H1 (cell line): Measurements from ENCODE around the gene VWA3B. TPM values are rescaled to one million over a fixed set of nuclear protein-coding genes. Genes with fewer than 3 reads are reported as not detected.

Experiments
- CTCF ChIA-PET: fragments of 300-600 bp; sonication (Branson Sonifier 250); formaldehyde crosslinking; loops from one replicate; lab custom pipeline; 2021; ENCODE audit not compliant: partially characterized antibody; lab: Charles Lee
- POLR2A ChIA-PET: fragments of 300-600 bp; sonication (Branson Sonifier 250); formaldehyde crosslinking; loops from one replicate; lab custom pipeline; 2021; ENCODE audit warnings: inconsistent platforms; ENCODE audit not compliant: partially characterized antibody; lab: Charles Lee
- DNase-seq, 2 experiments: peaks; one replicate each; pipeline versions ENCODE4 v3.0.0 to v3.0.0-alpha.2; 2010 to 2022; ENCODE audit warnings: low spot score in 2 of 2, low read depth in 1 of 2, mixed read lengths in 1 of 2
- FAIRE-seq: peaks from 2 replicates; lab custom pipeline; 2011; peaks lifted over from hg19 to GRCh38; lab: Jason Lieb, UNC
- H2AFZ ChIP-seq: 2 replicates; pipeline ENCODE4 v1.8.1; 2012; ENCODE audit warnings: low read length, inconsistent platforms
- H2AK5ac ChIP-seq: 2 replicates; pipeline ENCODE4 v1.6.1; 2013; ENCODE audit warnings: low read depth, low read length
- H2BK120ac ChIP-seq: replicated peaks from 2 replicates; pipeline ENCODE3; 2013; ENCODE audit warnings: low read depth, low read length, inconsistent platforms
- H2BK12ac ChIP-seq: 2 replicates; pipeline ENCODE4 v1.6.1; 2013; ENCODE audit warnings: low read depth, low read length
- H2BK15ac ChIP-seq: 2 replicates; pipeline ENCODE4 v1.6.1; 2013; ENCODE audit warnings: low read length
- H2BK20ac ChIP-seq: 2 replicates; pipeline ENCODE4 v1.6.1; 2013; ENCODE audit warnings: low read length
- H2BK5ac ChIP-seq: 2 replicates; pipeline ENCODE4 v1.6.1; 2013; ENCODE audit warnings: low read depth, low read length
- H3K14ac ChIP-seq: 2 replicates; pipeline ENCODE4 v1.6.1; 2013; ENCODE audit warnings: inconsistent platforms; ENCODE audit not compliant: insufficient read length
- H3K18ac ChIP-seq: 2 replicates; pipeline ENCODE4 v1.6.1; 2013; ENCODE audit warnings: low read length; ENCODE audit errors: extremely low read depth
- H3K23ac ChIP-seq: 2 replicates; pipeline ENCODE4 v1.6.1; 2013; ENCODE audit warnings: inconsistent platforms; ENCODE audit not compliant: insufficient read length
- H3K23me2 ChIP-seq: 2 replicates; pipeline ENCODE4 v1.6.1; 2013; ENCODE audit warnings: low read depth, low read length
- H3K27ac ChIP-seq: 2 replicates; pipeline ENCODE4 v1.6.1; 2011; ENCODE audit warnings: low read depth, low read length, inconsistent platforms
- H3K27me3 ChIP-seq, 4 experiments: replicated peaks in 1 of 4; 1 replicate in 1 of 4; 2 replicates in 3 of 4; pipeline versions ENCODE4 v1.6.1 to v1.8.1; 2011 to 2013; ENCODE audit warnings: low read length in 3 of 4, mild to moderate bottlenecking in 3 of 4, inconsistent platforms in 2 of 4, mixed read lengths in 2 of 4, moderate library complexity in 1 of 4; ENCODE audit not compliant: control insufficient read depth in 3 of 4, insufficient read depth in 3 of 4; ENCODE audit errors: extremely low read depth in 1 of 4
- H3K36me3 ChIP-seq, 4 experiments: 2 replicates each; pipeline versions ENCODE4 v1.6.1 to v1.8.1; 2011 to 2013; ENCODE audit warnings: mild to moderate bottlenecking in 4 of 4, low read length in 3 of 4, moderate library complexity in 2 of 4, control low read depth in 1 of 4, inconsistent platforms in 1 of 4; ENCODE audit not compliant: insufficient read depth in 4 of 4, control insufficient read depth in 2 of 4
- H3K4ac ChIP-seq: replicated peaks from 2 replicates; pipeline ENCODE3; 2013; ENCODE audit warnings: low read length, low read depth, mixed read lengths, inconsistent platforms; ENCODE audit not compliant: insufficient read length
- H3K4me1 ChIP-seq, 4 experiments: replicated peaks in 1 of 4; 1 replicate in 1 of 4; 2 replicates in 3 of 4; pipeline versions ENCODE4 v1.6.1 to v1.8.1; 2011 to 2013; ENCODE audit warnings: low read length in 3 of 4, inconsistent platforms in 2 of 4, mixed read lengths in 1 of 4; ENCODE audit not compliant: insufficient read depth in 4 of 4, control insufficient read depth in 3 of 4
- H3K4me2 ChIP-seq, 2 experiments: 2 replicates each; pipeline versions ENCODE4 v1.6.1 to v1.8.1; 2011 to 2013; ENCODE audit warnings: low read depth in 2 of 2, low read length in 2 of 2, control low read depth in 1 of 2, inconsistent platforms in 1 of 2, mild to moderate bottlenecking in 1 of 2; ENCODE audit not compliant: insufficient read depth in 1 of 2
- H3K4me3 ChIP-seq, 4 experiments: fragments of 200-600, 300-600 bp in 1 of 4; sonication (generic), shearing (Covaris generic), sonication (Bioruptor Twin) in 1 of 4; 2 replicates each; pipeline versions ENCODE4 v1.5.1 to v1.8.1; 2011 to 2016; ENCODE audit warnings: low read length in 4 of 4, low read depth in 3 of 4, control low read depth in 2 of 4, inconsistent platforms in 2 of 4, mild to moderate bottlenecking in 2 of 4, mixed read lengths in 1 of 4, moderate library complexity in 1 of 4; ENCODE audit not compliant: insufficient read depth in 2 of 4; ENCODE audit errors: extremely low read depth in 1 of 4
- H3K56ac ChIP-seq: replicated peaks from 2 replicates; pipeline ENCODE3; 2013; ENCODE audit warnings: low read depth, mild to moderate bottlenecking, mixed read lengths, low read length, inconsistent platforms; ENCODE audit not compliant: insufficient read length
- H3K79me1 ChIP-seq: 2 replicates; pipeline ENCODE4 v1.6.1; 2013; ENCODE audit warnings: low read depth, low read length, control low read depth
- H3K79me2 ChIP-seq, 2 experiments: 2 replicates each; pipeline versions ENCODE4 v1.6.1 to v1.8.1; 2012 to 2013; ENCODE audit warnings: low read length in 2 of 2, mild to moderate bottlenecking in 2 of 2, inconsistent platforms in 1 of 2; ENCODE audit not compliant: insufficient read depth in 2 of 2, control insufficient read depth in 1 of 2
- H3K9ac ChIP-seq, 4 experiments: replicated peaks in 1 of 4; 1 replicate in 1 of 4; 2 replicates in 3 of 4; pipeline versions ENCODE4 v1.6.1 to v1.8.1; 2011 to 2013; ENCODE audit warnings: low read depth in 3 of 4, low read length in 3 of 4, control low read depth in 2 of 4, mild to moderate bottlenecking in 2 of 4, moderate library complexity in 2 of 4, inconsistent platforms in 1 of 4; ENCODE audit errors: extremely low read depth in 1 of 4
- H3K9me3 ChIP-seq, 2 experiments: 2 replicates each; pipeline versions ENCODE4 v1.6.1 to v1.8.1; 2012 to 2013; ENCODE audit warnings: mild to moderate bottlenecking in 2 of 2, moderate library complexity in 2 of 2, control low read depth in 1 of 2, inconsistent platforms in 1 of 2, low read depth in 1 of 2, low read length in 1 of 2, mixed read lengths in 1 of 2; ENCODE audit not compliant: insufficient read depth in 2 of 2
- H4K20me1 ChIP-seq, 2 experiments: replicated peaks in 1 of 2; 2 replicates each; pipeline versions ENCODE3 to v1.8.1; 2011 to 2013; ENCODE audit warnings: inconsistent platforms in 2 of 2, low read length in 2 of 2, mild to moderate bottlenecking in 1 of 2; ENCODE audit not compliant: insufficient read depth in 2 of 2, control insufficient read depth in 1 of 2
- H4K5ac ChIP-seq: 2 replicates; pipeline ENCODE4 v1.6.1; 2013; ENCODE audit warnings: low read length, low read depth, mixed read lengths, inconsistent platforms; ENCODE audit not compliant: insufficient read length
- H4K8ac ChIP-seq: 2 replicates; pipeline ENCODE4 v1.8.0; 2013; ENCODE audit warnings: mild to moderate bottlenecking, moderate library complexity, low read length, inconsistent platforms; ENCODE audit not compliant: insufficient read depth; ENCODE audit errors: extremely low read depth
- H4K91ac ChIP-seq: replicated peaks from 2 replicates; pipeline ENCODE3; 2013; ENCODE audit warnings: low read length, mixed read lengths, inconsistent platforms; ENCODE audit not compliant: insufficient read length
- ASH2L ChIP-seq: fragments of 200-600, 300-600 bp; sonication (generic); IDR thresholded peaks from one replicate; pipeline ENCODE4 v1.7.1; 2017; ENCODE audit warnings: low read length
- ATF2 ChIP-seq: IDR thresholded peaks from 2 replicates; pipeline ENCODE4 v1.6.1; 2012; ENCODE audit warnings: low read length, inconsistent platforms
- HDAC6 ChIP-seq: IDR thresholded peaks from one replicate; pipeline ENCODE4 v1.7.1; 2012; ENCODE audit warnings: low read depth, mild to moderate bottlenecking, inconsistent platforms, low read length, moderate library complexity
- MAX ChIP-seq: IDR thresholded peaks from 2 replicates; pipeline ENCODE4 v1.6.1; 2012; ENCODE audit warnings: inconsistent platforms
- SIN3A ChIP-seq, 2 experiments: IDR thresholded peaks in 1 of 2; conservative IDR thresholded peaks in 1 of 2; 2 replicates each; pipeline ENCODE4 v1.6.1; 2011 to 2012; ENCODE audit warnings: low read length in 2 of 2, improper control_type of control experiment in 1 of 2, low read depth in 1 of 2, mild to moderate bottlenecking in 1 of 2
- WGBS, 2 experiments: shearing (Covaris generic) in 1 of 2; methylation state at CpG; one replicate each; pipeline versions ENCODE4 v1.1.6 to v1.1.7; 2013 to 2015; ENCODE audit warnings: low lambda C conversion rate in 2 of 2, mixed read lengths in 2 of 2, inconsistent platforms in 1 of 2, low coverage in 1 of 2, missing lambda C conversion rate in 1 of 2; ENCODE audit not compliant: insufficient replicate concordance in 2 of 2, insufficient coverage in 1 of 2, insufficient read length in 1 of 2; ENCODE audit errors: extremely low coverage in 1 of 2, missing lambda C conversion rate in 1 of 2; 5-methylcytosine and 5-hydroxymethylcytosine counted together
- polyA plus RNA-seq, 7 experiments: library from polyadenylated mRNA; depleted of rRNA in 3 of 7; stranded (reverse) in 5 of 7; unstranded in 2 of 7; fragments of >200 nt in 5 of 7; fragments of 200-250 nt in 2 of 7; gene quantifications; 1 replicate in 5 of 7; 2 replicates in 1 of 7; 4 replicates in 1 of 7; pipeline versions ENCODE4 v1.2.1 to v1.2.3, GENCODE V29; 2011 to 2013; ENCODE audit warnings: missing spikeins in 2 of 7, mixed read lengths in 2 of 7
- total RNA-seq: library from RNA; stranded (reverse); fragmentation: NEBNext Ultra II Directional; extraction: Animal tissue kit (Norgen Biotek cat#: 25700); gene quantifications from 2 replicates; pipeline ENCODE4 v1.2.1, GENCODE V29; 2021

The VWA3B gene
- total and polyA plus RNA-seq, 2 of the 8 experiments (the other 6 are each of a cell fraction or from before 2014, with no cell fraction given), result not detected

GRCh38 chr2:98181346-98181745 lies 94.4 kb downstream of the VWA3B start:
- H3K79me1 ChIP-seq, result no peaks in the 10 kb centered on the region
- CTCF ChIA-PET, result no interaction called here
- no peak overlapping the region for H2AFZ ChIP-seq
- H3K27me3 ChIP-seq, result no peaks in the 10 kb centered on the region
- no peak overlapping the region for H3K18ac ChIP-seq
- no peak overlapping the region for H2BK5ac ChIP-seq
- H3K14ac ChIP-seq, result no peak overlapping the region
- H3K23ac ChIP-seq, result no peak overlapping the region
- no peak overlapping the region for H2BK20ac ChIP-seq
- no peak overlapping the region for H3K4me2 ChIP-seq
- DNase-seq (no peak), FAIRE-seq (no peak)
- no peaks in the 10 kb centered on the region for H3K36me3 ChIP-seq
- H3K4me3 ChIP-seq, result no peak overlapping the region
- H3K4ac ChIP-seq, result no peak overlapping the region
- H4K91ac ChIP-seq, result no peak overlapping the region
- H3K56ac ChIP-seq, result no peak overlapping the region
- 90% methylated on average over 3 of the region's 3 CpGs; no CpG with 5 or more reads in 1 of the 2 experiments for WGBS, 2 experiments
- H4K8ac ChIP-seq, result no peak overlapping the region
- H2BK120ac ChIP-seq, result no peak overlapping the region
- H3K9ac ChIP-seq, result no peak overlapping the region
- no peak overlapping the region for H3K27ac ChIP-seq
- H3K4me1 ChIP-seq, result no peaks in the 10 kb centered on the region
- POLR2A ChIA-PET, result no interaction called here
- H2AK5ac ChIP-seq, result no peak overlapping the region
- no peak overlapping the region for H4K5ac ChIP-seq
- no peaks in the 10 kb centered on the region; the same call in 1 of the 2 replicates for H3K23me2 ChIP-seq
- no peaks in the 10 kb centered on the region for H3K9me3 ChIP-seq
- H2BK12ac ChIP-seq, result no peak overlapping the region
- no peak overlapping the region for H2BK15ac ChIP-seq
- no peaks in the 10 kb centered on the region for H3K79me2 ChIP-seq
- H4K20me1 ChIP-seq, result no peaks in the 10 kb centered on the region
- TF ChIP-seq HDAC6 (no peak), ATF2 (no peak), MAX (no peak), SIN3A (conservative IDR thresholded peaks at IDR 0.05 in 1 of 2, IDR thresholded peaks at IDR 0.05 in 1 of 2; ENCODE audit: low read depth in 1 of 2, low read length in 2 of 2) (no peak), ASH2L (no peak)
